Ishikawa (cell line): ENCODE measurements around the gene PCAT6.

Experiments
- CEBPB ChIP-seq: IDR thresholded peaks from 2 replicates; pipeline ENCODE4 v1.6.1; 2012
- CREB1 ChIP-seq: IDR thresholded peaks from 2 replicates; pipeline ENCODE4 v1.6.1; 2012; ENCODE audit warnings: low read depth
- EGR1 ChIP-seq: IDR thresholded peaks from 2 replicates; pipeline ENCODE4 v1.6.1; 2012
- EP300 ChIP-seq: IDR thresholded peaks from 2 replicates; pipeline ENCODE4 v1.6.1; 2012; ENCODE audit warnings: borderline replicate concordance
- FOXM1 ChIP-seq: IDR thresholded peaks from 2 replicates; pipeline ENCODE4 v1.6.1; 2012; ENCODE audit warnings: low read depth, borderline replicate concordance
- MAX ChIP-seq: IDR thresholded peaks from 2 replicates; pipeline ENCODE4 v1.6.1; 2012
- NFIC ChIP-seq: IDR thresholded peaks from 2 replicates; pipeline ENCODE4 v1.6.1; 2012
- RAD21 ChIP-seq: IDR thresholded peaks from 2 replicates; pipeline ENCODE4 v1.6.1; 2012; ENCODE audit warnings: low read depth
- REST ChIP-seq: IDR thresholded peaks from 2 replicates; pipeline ENCODE4 v1.6.1; 2012; ENCODE audit warnings: low read depth, mild to moderate bottlenecking
- TAF1 ChIP-seq: IDR thresholded peaks from 2 replicates; pipeline ENCODE4 v1.6.1; 2012; ENCODE audit warnings: low read depth, mild to moderate bottlenecking
- TCF12 ChIP-seq: IDR thresholded peaks from 2 replicates; pipeline ENCODE4 v1.6.1; 2012; ENCODE audit warnings: low read depth
- TEAD4 ChIP-seq: IDR thresholded peaks from 2 replicates; pipeline ENCODE4 v1.6.1; 2012
- YY1 ChIP-seq: IDR thresholded peaks from 2 replicates; pipeline ENCODE4 v1.6.1; 2012; ENCODE audit warnings: low read depth
- ZBTB7A ChIP-seq: IDR thresholded peaks from 2 replicates; pipeline ENCODE4 v1.6.1; 2012; ENCODE audit warnings: low read depth
- TF ChIP-seq, protein P1 (sequence below): IDR thresholded peaks from 2 replicates; pipeline ENCODE4 v1.6.1; 2012

The PCAT6 gene

GRCh38 chr1:202800742-202801141 lies 10.0 kb upstream of the PCAT6 start:
- TF ChIP-seq MAX (no peak), TCF12 (no peak), EP300 (no peak), TAF1 (no peak), TEAD4 (no peak), EGR1 (no peak), RAD21 (no peak), ZBTB7A (no peak), CREB1 (no peak), NFIC (no peak), FOXM1 (no peak)
- TF ChIP-seq, protein P1, sequence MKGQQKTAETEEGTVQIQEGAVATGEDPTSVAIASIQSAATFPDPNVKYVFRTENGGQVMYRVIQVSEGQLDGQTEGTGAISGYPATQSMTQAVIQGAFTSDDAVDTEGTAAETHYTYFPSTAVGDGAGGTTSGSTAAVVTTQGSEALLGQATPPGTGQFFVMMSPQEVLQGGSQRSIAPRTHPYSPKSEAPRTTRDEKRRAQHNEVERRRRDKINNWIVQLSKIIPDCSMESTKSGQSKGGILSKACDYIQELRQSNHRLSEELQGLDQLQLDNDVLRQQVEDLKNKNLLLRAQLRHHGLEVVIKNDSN = no peak

GRCh38 chr1:202801175-202801574 lies 9.6 kb upstream of the PCAT6 start:
- TF ChIP-seq TEAD4 = no peak
- TF ChIP-seq TAF1 = no peak

DNA sequence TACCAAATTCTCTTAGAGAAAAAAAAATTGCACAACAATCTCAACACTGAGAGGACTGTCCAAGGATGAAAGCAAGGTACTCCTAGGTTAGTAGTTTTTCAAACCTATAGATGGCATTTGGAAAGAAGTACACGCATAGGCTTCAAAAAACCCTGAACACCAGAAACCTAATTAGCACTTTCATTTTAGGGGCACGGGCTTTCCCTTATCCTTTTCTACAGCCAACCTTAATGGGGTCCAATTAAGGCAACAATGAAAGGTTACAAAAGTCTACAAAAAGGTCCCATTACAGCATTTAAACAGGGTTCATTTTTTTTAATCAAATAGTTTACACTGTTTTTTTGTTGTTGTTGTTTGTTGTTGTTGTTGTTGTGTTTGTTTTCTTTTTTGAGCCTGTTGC lies 8.7 kb upstream of the PCAT6 start:
- TF ChIP-seq FOXM1 (no peak), MAX (no peak)

GRCh38 chr1:202802998-202803932 lies 7.5 kb upstream of the PCAT6 start:
- TF ChIP-seq CEBPB = peak; percentile 98
- TF ChIP-seq RAD21 = no peak
- TF ChIP-seq TEAD4 = peak; percentile 29; the same call in 1 of the 2 replicates

DNA sequence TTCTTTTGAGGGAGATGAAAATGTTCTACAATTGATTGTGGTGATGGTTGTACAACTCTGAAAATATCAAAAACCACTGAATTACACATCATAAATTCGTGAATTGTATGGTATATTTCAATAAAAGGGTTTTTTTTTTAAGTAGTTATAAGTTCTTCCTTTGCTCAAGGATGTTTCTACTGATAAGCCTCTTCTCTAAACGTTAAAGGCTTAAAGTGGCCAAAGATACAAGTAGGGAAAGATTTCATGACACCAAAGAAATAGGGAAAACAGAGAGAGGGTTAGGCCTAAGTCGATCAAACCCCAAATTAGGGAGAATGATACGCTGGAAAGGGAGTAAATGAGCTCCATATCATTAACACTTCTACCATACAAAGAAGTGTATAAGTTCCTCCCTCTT lies 6.6 kb upstream of the PCAT6 start:
- TF ChIP-seq YY1 (no peak), NFIC (no peak), REST (no peak), ZBTB7A (no peak), EP300 (no peak), CEBPB (no peak), TCF12 (no peak), TEAD4 (no peak), MAX (no peak), FOXM1 (no peak), TAF1 (no peak), EGR1 (no peak), RAD21 (no peak), CREB1 (no peak)
- TF ChIP-seq, protein P1 = no peak

DNA sequence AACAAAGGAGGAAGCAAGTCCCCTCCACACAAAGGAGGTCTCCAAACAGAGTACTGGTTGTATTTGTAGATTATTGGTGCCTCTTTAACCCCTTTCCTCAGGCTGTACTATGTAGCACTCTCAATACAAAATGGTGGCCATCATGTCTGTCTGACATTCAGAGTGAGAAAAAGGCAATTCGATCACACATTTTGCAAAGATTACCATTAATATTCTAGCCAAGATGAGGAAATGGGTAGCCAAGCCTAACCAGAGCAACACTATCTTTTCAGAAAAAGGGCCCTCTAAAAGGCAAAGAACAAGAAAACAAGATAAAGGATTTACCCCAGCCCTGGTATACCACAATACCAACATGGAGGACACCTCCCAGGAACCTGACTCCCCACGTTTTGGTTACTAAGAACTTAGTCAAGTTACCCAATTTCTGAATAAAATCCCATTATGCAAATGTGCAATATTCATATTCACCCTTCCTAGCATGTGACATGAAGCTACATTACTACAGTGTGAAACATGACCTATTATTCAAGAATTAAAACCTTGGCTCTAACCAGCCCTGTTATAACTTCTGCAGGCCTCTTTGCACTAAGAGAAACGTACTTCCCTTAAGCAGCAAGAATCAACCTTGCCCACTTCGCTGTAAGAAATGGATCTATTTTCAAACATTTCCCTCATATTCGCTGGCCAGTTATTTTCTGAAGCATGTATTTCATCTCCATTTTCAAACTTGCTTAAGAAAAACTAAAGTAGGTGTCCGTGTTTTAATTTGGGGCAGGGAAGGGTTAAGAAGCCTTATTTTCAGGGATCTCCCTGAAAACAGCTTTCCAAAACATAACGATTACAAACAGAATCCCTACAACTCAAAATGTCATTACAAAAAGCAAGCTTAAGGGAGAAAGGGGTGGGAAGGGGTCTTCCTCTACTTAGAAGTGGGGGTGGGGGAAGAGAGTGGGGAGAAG lies 4.6 kb upstream of the PCAT6 start:
- no peak for TF ChIP-seq NFIC
- TF ChIP-seq TAF1 = no peak
- no peak for TF ChIP-seq ZBTB7A
- no peak for TF ChIP-seq FOXM1
- TF ChIP-seq EGR1 = no peak
- no peak for TF ChIP-seq YY1
- no peak for TF ChIP-seq EP300
- TF ChIP-seq, protein P1 = no peak
- no peak for TF ChIP-seq CEBPB
- TF ChIP-seq REST = no peak
- no peak for TF ChIP-seq MAX
- no peak for TF ChIP-seq CREB1
- no peak for TF ChIP-seq TCF12
- no peak for TF ChIP-seq RAD21
